Glutamatergic neuron (in vitro differentiated cells): ENCODE data around the gene GSS. TPM values are rescaled to one million over a fixed set of nuclear protein-coding genes. Genes with fewer than 3 reads are reported as not detected.

Source experiments
- DNase-seq: peaks from one replicate; pipeline ENCODE4 v3.0.0; 2022
- H3K27ac Mint-ChIP-seq: one replicate; pipeline ENCODE4 v1.8.0; 2020; ENCODE audit warnings: mild to moderate bottlenecking, mixed read lengths, inconsistent platforms; ENCODE audit not compliant: unreplicated experiment
- H3K27me3 Mint-ChIP-seq: one replicate; pipeline ENCODE4 v1.8.0; 2020; ENCODE audit warnings: mild to moderate bottlenecking, moderate library complexity, mixed read lengths, inconsistent platforms; ENCODE audit not compliant: unreplicated experiment
- H3K36me3 Mint-ChIP-seq: one replicate; pipeline ENCODE4 v1.8.0; 2020; ENCODE audit warnings: mild to moderate bottlenecking, mixed read lengths, inconsistent platforms; ENCODE audit not compliant: unreplicated experiment
- H3K4me1 Mint-ChIP-seq: one replicate; pipeline ENCODE4 v1.8.0; 2020; ENCODE audit warnings: mild to moderate bottlenecking, low read depth, mixed read lengths, inconsistent platforms; ENCODE audit not compliant: unreplicated experiment
- H3K4me3 Mint-ChIP-seq: one replicate; pipeline ENCODE4 v1.8.0; 2020; ENCODE audit warnings: mild to moderate bottlenecking, mixed read lengths, inconsistent platforms; ENCODE audit not compliant: unreplicated experiment
- H3K9me3 Mint-ChIP-seq: one replicate; pipeline ENCODE4 v1.8.0; 2020; ENCODE audit warnings: mild to moderate bottlenecking, moderate library complexity, mixed read lengths, inconsistent platforms; ENCODE audit not compliant: unreplicated experiment
- CTCF ChIP-seq: fragments of 200-600 bp; sonication (generic); IDR thresholded peaks from one replicate; pipeline ENCODE4 v1.5.0; 2021; ENCODE audit not compliant: partially characterized antibody, unreplicated experiment
- total RNA-seq: library from RNA; stranded (reverse); fragmentation: NEBNext Ultra II Directional; extraction: Animal tissue kit (Norgen Biotek cat#: 25700); gene quantifications from one replicate; pipeline ENCODE4 v1.2.1, GENCODE V29; 2021; ENCODE audit not compliant: unreplicated experiment

GSS gene
- total RNA-seq, 1 donor from 2014 or later = 28.2 TPM

GRCh38 chr20:34989118-34989517, 33.5 kb upstream of the GSS start:
- Mint-ChIP-seq H3K4me1 (peaks cover 5% of the 10 kb centered on the region), H3K27me3 (peaks cover 7% of the 10 kb centered on the region), H3K9me3 (peaks cover 5% of the 10 kb centered on the region), H3K27ac (no peak overlapping the region), H3K4me3 (no peak overlapping the region), H3K36me3 (no peaks in the 10 kb centered on the region)
- no peak for DNase-seq
- no peak for TF ChIP-seq CTCF

GRCh38 chr20:34988191-34988540, 32.6 kb upstream of the GSS start:
- Mint-ChIP-seq H3K4me3 (no peak overlapping the region), H3K4me1 (peaks cover 12% of the 10 kb centered on the region), H3K27me3 (peaks cover 9% of the 10 kb centered on the region), H3K9me3 (peaks cover 5% of the 10 kb centered on the region), H3K27ac (no peak overlapping the region), H3K36me3 (no peaks in the 10 kb centered on the region)
- no peak for DNase-seq
- no peak for TF ChIP-seq CTCF

- DNase-seq = no peak
- Mint-ChIP-seq H3K4me1 (peaks cover 17% of the 10 kb centered on the region), H3K36me3 (no peaks in the 10 kb centered on the region), H3K9me3 (peaks cover 5% of the 10 kb centered on the region), H3K27me3 (peaks cover 9% of the 10 kb centered on the region), H3K4me3 (no peak overlapping the region), H3K27ac (no peak overlapping the region)
- TF ChIP-seq CTCF = no peak
Measured at GRCh38 chr20:34987288-34988190, 31.9 kb upstream of the GSS start.

- Mint-ChIP-seq H3K27ac (no peak overlapping the region), H3K9me3 (peaks cover 5% of the 10 kb centered on the region), H3K27me3 (peaks cover 9% of the 10 kb centered on the region), H3K36me3 (no peaks in the 10 kb centered on the region), H3K4me1 (peaks cover 21% of the 10 kb centered on the region), H3K4me3 (no peak overlapping the region)
- no peak for TF ChIP-seq CTCF
- no peak for DNase-seq
Measured at GRCh38 chr20:34986311-34987287, 31.0 kb upstream of the GSS start.
